GM10248 (cell line): ENCODE measurements around the gene MELTF.
A peak's percentile ranks its signal among the peaks of the same experiment; 100 is the strongest.

Source experiments
- CTCF ChIA-PET: fragments of 300-600 bp; sonication (Branson Sonifier 250); formaldehyde crosslinking; extraction: SDS; loops from one replicate; lab custom pipeline; 2021; ENCODE audit warnings: antibody characterized with exemption; lab: Yijun Ruan, JAX
- POLR2A ChIA-PET: fragments of 350-650 bp; sonication (Branson Sonifier 250); formaldehyde crosslinking; extraction: SDS; loops from one replicate; lab custom pipeline; 2020; ENCODE audit warnings: antibody characterized with exemption; lab: Yijun Ruan, JAX
- DNase-seq: peaks from one replicate; pipeline ENCODE4 v3.0.0; 2012; ENCODE audit errors: extremely low spot score
- CTCF ChIP-seq: IDR thresholded peaks from 2 replicates; pipeline ENCODE4 v1.5.1; 2012; ENCODE audit warnings: mild to moderate bottlenecking, low read depth; ENCODE audit errors: extremely low read depth, missing control alignments, control extremely low read depth

Gene MELTF

DNA sequence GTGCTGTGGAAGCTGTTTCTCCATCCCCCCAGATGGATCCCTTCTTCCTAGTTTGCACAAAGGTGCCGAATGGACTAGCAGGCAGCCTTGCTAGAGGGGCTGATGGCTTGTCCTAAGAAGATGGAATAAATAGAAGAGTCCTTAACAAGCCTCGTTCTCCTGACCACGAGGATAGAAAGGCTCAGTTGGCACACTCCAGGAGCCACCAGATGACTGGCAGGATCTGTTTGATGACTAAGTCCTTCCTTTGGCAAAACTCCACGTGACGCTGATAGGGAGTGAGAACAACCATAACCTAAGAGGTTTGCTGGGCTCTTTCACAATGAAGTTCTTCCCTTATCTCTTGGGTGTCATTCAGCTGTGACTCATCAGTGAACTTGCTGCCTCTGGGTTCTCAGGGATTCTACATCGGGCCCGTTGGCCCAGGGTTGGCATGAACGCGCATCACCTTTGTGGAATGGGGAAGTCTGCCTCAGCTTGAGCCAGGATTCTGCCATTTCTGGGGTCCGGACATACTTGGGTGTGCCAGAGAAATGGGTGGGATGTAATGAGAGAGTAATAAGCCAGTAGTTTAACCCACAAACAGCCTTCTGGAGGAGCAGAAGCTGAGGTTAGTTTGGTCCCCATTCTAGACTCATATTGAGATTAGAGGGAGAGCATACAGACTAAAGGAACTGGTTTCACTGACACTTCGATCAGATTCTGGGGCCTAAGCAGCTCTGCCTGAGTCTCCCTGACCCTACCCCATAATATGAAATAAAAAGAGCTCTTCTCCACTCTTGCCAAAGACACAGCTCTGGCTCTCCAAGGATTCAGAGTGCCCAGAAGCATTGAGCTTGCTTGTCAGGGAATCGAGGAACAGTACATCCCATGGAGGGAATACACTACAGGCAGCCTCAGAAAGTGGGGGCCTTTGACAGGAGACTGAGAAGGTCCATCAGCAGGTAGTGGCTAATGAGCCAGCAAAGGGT, 2.0 kb upstream of the MELTF start:
- ChIA-PET CTCF (interaction anchor here (1.2 to 5.4 kb wide), 14 partner anchors 9 to 194 kb away, joined by 3 to 89 read pairs (median 5); no protein-coding TSS in a partner anchor), POLR2A (interaction anchor here (0.6 kb wide), 1 partner anchor 468 kb away, joined by 3 read pairs; no protein-coding TSS in a partner anchor)
- no peak for DNase-seq
- TF ChIP-seq CTCF: no peak

DNA sequence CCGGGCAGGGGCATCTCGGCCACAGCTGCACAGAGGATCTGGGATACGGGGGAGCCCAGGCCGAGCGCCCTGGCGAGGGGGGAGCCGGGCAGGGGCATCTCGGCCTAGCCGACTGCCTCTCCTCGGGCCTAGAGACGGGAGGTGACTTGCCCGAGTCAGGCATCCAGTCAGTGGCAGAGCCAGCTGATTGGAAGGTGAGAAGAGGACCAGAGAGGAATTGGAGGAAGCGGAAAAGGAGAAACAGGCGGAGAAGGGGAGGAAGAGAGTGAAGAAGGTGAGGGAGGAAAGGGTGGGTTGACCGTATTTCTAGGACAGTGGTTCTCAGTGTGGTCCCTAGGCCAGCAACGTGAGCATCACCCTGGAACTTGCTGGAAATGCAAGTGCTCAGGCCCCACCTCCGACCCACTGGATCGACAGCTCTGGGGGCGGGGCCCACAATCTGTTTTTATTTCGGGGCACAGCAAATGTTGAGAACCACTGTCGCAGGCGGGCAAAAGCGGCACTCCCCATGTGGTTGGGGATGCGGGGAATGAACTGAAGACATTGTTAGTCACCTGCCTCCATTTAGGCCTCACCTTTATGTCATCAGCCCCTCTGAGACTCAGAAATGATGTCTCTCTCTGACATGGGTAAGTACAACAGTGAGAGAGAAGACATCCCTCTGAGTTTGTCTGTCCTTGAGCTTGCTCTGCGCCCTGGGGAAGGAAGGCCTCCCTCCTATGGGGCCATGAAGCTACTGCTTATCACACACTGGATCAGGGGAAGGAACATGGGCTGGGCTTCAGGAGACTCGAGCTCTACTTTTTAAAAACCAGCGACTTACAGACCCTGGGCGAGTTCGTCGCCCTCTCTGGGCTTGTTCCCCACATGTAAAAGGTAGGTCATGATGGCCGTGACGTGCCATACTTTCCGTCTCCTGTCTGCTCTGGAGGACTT, 1.0 kb upstream of the MELTF start:
- ChIA-PET CTCF (interaction anchor here (0.8 to 5.4 kb wide), 36 partner anchors 8 to 472 kb away, joined by 3 to 89 read pairs (median 5); no protein-coding TSS in a partner anchor), POLR2A (interaction anchor here (1.7 kb wide), 1 partner anchor 27 kb away, joined by 6 read pairs; no protein-coding TSS in a partner anchor)
- DNase-seq: no peak
- no peak for TF ChIP-seq CTCF

GRCh38 chr3:197028728-197029510, 698 bp downstream of the MELTF start:
- ChIA-PET CTCF (interaction anchor here (0.7 to 5.4 kb wide), 42 partner anchors 8 to 473 kb away, joined by 3 to 89 read pairs (median 4); no protein-coding TSS in a partner anchor), POLR2A (interaction anchor here (1.2 to 1.7 kb wide), 2 partner anchors 25 to 151 kb away, joined by 3 to 6 read pairs; no protein-coding TSS in a partner anchor)

DNA sequence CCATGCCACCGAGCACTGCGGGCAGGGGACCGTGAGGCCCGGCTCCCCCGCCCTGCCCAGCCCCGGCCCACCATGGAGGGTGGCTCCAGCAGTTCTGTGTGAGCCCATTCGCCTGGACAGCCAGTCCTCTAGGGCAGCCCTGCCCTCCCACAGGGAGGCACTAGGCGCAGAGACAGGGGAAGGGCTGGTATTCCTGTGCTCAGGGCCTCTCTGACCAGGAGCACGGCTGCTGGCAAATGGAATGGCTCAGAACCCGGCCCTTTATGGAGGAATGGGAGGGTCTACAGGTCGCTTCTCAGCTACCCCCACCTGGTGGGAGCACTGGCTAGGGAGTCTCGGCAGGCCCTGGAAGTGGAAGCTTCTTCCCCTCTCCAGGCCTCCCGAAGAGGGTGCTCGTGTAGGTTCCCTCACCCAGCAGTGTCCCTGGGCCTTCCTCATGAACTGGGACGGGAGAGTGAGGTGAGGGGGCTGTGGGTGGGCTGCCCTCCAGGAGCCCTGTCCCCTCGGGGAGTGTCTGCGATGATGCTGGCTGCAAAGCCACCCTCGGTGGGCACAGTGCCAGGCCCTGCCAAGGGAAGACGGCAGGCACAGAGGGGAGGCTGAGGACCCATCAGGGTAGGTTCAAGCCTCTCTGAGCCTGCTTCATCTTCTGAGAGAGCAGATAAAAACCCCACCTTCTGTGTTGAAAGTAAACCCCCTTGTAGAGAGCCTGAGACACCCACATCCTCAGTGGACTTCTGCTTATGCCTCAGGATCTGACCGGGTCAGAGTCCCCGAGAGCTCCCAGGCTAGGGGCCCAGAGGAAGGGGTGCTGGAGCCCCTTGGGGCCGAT, 1.5 kb downstream of the MELTF start:
- DNase-seq: peak; percentile 26
- POLR2A ChIA-PET: interaction anchor here (1.2 kb wide), 1 partner anchor 152 kb away, joined by 3 read pairs; no protein-coding TSS in a partner anchor
- TF ChIP-seq CTCF: no peak
- CTCF ChIA-PET: interaction anchor here (1.0 to 5.4 kb wide), 9 partner anchors 9 to 474 kb away, joined by 3 to 89 read pairs (median 6); no protein-coding TSS in a partner anchor

More at GRCh38 chr3:197028728-197029510, 698 bp downstream of the MELTF start:
- no peak for TF ChIP-seq CTCF
- peak; percentile 68 for DNase-seq
